Dermis blood vessel endothelial cell (primary cell): Measurements from ENCODE around the gene LHX5. TPM values are rescaled to one million over a fixed set of nuclear protein-coding genes. Genes with fewer than 3 reads are reported as not detected.

Experiments used
- DNase-seq: peaks from one replicate; pipeline ENCODE4 v3.0.0; 2010
- total RNA-seq: library from RNA; depleted of rRNA; stranded (reverse); fragments of >200 nt; gene quantifications from 2 replicates; pipeline ENCODE4 v1.2.3, GENCODE V29; 2014

LHX5 gene
- total RNA-seq, 1 donor from 2014 or later: not detected

DNA sequence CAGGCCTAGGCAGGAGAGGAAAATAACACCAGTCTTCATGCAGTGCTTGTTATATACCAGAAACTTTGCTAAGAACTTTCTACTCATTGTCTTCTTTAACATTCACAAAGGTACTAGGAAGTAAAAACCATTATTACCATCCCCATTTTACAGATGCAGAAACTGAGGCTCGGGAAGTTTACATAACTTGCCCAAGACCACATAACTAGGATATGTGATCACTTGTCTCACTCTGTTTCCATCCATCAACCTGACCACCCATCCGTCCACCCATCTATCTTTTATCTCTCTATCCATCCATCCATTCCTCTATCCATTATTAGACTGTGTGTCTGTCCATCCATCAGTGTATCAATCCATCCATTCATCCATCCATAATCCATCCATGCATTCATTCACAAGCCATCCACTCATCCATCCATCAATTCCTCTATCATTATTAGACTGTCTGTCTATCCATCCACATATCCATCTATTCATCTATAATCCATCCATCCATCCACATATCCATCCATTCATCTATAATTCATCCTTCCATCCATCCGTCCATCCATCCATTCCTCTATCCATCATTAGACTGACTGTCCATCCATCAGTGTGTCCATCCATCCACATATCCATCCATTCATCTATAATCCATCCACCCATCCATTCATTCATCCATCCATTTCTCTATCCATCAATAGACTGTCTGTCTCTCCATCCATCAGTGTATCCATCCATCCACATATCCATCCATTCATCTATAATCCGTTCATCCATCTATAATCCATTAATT, 33.0 kb downstream of the LHX5 start:
- no peak for DNase-seq

DNA sequence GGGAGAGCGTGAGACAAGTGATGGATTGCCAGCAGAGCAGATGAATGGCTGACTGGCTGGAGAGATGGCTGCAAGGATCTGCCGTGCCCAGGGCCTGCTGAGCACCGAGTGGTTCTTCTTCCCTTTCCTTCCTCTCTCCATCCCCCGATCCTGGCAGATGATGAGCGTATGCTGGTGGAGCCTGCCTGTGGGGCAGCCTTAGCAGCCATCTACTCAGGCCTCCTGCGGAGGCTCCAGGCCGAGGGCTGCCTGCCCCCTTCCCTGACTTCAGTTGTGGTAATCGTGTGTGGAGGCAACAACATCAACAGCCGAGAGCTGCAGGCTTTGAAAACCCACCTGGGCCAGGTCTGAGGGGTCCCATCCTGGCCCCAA, 34.0 kb downstream of the LHX5 start:
- no peak for DNase-seq

DNA sequence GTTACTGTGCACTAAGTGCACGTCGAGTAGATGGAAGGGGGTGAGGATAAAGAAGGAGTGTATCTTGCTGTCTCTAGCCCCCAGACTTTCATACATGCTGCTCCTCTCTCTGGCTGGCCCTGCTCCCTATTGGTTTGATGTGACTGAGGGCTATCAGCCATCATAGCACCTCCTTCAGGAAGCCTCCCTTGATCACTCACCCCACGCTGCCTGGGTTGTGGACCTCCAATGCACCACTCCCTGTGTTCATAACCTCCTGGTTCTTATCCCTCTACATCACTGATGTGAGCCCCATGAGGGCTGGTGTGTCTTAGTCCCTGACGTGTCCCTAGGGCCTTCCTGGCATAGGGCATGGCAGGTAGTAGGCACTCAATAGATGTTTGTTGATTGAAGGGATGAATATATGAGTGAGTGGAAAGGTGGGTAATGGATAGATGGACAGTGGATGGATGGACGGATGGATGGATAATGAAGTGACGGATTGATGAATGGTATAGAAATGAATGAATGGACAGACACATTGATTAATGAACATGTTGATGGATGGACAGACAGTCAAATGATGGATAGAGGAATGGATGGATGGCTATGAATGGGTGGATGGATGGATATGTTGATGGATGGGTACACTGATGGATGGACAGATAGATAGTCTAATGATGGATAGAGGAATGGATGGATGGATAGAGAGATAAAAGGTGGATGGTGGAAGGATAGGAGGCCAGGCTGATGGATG, 34.5 kb downstream of the LHX5 start:
- no peak for DNase-seq

DNA sequence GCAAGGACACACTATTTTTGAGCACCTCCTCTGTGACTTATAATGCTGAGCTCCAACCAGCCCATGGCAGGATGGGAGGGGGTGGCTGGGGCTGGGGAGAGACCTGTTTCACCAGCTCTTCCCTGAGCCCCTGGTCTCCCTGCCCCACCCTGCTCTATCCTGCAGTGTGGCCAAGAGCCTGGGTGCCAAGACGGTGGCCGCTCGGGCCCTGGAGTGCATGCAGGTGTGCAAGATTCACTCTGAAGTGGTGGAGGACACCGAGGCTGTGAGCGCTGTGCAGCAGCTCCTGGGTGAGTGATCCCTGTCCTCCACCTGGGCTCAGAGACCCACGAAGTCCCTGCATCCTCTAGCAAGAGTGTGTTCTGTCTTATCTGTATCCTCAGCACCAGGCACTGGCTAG, 35.1 kb downstream of the LHX5 start:
- DNase-seq: no peak

DNA sequence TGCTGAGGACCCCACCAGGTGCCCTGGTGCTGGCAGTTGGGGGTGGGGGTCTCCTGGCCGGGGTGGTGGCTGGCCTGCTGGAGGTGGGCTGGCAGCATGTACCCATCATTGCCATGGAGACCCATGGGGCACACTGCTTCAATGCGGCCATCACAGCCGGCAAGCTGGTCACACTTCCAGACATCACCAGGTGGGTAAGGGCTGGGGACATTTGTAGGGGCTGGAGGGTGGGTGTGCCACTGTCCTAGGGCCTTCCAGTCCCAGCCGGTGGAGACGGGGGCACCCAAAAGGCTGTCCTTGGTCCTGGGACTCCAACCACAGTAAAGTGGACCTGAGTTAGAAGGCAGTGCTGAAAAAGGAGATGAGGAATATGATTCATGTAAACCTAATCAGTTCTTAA, 36.3 kb downstream of the LHX5 start:
- no peak for DNase-seq

DNA sequence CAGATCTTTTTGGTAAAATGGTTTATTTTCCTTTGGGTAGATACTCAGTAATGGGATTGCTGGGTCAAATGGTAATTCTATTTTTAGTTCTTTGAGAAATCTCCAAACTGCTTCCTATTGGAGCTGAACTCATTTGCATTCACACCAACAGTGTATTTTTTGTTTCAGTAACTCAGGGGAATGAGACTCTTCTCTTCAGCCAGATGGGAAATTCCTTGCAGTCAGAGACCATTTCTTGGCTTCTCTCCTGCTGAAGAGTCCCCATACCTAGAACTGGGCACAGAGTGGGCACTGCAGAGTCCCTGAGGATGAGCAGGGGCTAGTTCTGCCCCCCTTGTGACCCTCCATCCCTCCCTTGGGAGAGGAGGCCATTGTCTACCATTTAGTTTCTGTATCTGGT, 38.7 kb downstream of the LHX5 start:
- DNase-seq: no peak

DNA sequence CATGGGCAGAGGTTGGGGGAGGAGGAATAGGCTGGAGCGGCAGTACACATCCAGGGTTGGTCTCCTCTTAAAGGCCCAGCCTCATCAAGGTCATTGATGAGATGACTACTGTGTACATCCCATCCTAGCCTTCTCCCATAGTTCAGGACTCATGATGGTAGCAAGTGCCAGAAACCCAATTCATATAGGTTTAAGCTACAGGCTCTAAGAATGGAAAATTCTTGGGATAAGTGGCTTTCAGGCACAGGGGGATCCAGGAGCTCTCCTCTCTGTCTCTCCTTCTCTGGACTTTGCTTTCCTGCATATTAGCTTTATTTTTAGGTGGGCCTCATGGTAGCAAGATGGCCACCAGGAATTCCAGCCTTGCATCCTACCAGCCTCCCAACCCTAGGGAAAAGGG, 43.2 kb downstream of the LHX5 start:
- DNase-seq: no peak

DNA sequence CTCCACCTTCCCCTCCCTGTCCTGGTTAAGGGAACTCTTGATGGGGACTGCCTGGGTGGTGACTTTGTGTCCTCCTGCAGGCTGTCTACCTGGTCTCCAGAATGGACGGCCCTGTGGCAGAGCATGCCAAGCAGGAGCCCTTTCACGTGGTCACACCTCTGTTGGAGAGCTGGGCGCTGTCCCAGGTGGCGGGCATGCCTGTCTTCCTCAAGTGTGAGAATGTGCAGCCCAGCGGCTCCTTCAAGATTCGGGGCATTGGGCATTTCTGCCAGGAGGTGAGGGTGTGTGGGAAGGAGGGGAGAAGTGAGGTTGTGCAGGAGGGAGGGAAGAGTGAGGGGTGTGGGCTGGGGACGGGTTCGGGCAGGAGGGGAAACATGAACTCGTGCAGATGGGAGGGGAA, 43.8 kb downstream of the LHX5 start:
- DNase-seq: no peak

DNA sequence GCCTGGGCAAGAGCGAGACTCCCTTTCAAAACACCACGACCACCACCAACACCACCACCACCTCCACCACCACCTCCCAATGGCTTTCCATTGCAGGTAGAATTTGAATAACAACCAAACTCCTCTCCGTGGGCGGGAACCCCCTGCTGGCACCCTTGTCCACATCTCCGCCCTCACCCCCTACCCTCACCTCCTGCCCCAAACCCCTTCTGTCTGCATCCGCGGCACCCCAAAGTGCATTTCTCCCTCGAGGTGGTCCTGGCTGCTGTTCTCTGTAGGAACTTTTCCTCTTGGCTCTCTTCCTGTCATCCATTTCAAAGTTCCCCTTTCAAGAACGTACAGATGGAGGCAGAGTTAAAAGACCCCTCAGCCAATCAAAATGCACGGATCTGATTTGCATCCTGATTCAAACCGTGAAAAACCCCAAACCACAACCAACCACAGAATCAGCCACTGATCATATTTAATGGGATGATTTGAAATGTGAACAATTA, 45.7 kb downstream of the LHX5 start:
- no peak for DNase-seq

DNA sequence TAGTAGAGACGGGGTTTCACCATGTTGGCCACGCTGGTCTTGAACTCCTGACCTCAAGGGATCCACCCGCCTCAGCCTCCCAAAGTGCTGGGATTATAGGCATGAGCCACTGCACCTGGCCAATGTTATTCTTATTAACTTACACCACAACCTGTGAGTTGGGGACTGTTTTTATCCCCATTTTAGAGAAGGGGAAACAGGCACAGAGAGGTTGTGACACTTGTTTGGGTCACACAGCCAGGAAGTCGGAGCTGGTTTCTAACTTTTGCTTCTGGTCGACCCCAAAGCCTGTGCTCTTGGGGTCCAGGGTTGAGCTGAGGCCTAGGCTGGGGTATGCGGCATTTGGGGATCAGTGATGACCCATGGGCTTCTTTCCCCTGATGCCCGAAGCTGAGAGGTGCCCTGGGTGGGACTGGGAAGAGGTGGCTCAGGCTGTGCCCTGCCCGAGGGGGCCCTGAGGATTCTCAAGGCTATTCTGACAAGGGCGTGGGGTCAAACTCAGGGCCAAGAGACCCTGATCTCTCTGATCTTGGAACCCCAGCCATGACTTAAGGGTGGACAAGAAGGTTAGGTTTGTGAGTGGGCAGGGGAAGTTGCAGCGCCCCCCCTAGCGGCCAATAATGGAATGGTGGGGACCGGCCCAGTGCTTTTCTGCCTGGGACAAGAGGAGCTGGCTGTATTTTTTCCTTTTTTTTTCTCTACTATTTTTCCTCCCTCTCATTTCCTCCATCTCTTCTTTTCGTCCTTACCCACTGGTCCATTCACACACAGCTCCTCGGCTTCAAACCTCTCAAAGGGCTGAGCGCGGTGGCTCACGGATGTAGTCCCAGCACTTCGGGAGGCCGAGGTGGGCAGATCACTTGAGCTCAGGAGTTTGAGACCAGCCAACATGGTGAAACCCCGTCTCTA, 46.5 kb downstream of the LHX5 start:
- peak; percentile 73 for DNase-seq

DNA sequence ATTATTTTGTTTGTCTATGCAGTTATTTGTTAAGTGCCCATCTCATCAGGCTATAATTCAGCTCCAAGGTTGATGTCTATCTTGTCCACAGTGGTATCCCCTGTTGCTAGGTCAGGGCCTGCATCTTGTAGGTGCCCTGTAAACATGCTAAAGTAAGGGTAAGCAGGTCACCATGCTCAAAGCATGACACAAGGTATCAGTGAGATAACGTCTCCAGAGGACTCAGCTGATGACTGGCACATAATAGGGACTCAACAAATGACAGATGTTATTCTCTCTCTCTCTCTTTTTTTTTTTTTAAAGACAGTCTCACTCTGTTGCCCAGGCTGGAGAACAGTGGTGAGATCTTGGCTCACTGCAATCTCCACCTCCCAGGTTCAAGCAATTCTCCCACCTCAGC, 47.2 kb downstream of the LHX5 start:
- no peak for DNase-seq

DNA sequence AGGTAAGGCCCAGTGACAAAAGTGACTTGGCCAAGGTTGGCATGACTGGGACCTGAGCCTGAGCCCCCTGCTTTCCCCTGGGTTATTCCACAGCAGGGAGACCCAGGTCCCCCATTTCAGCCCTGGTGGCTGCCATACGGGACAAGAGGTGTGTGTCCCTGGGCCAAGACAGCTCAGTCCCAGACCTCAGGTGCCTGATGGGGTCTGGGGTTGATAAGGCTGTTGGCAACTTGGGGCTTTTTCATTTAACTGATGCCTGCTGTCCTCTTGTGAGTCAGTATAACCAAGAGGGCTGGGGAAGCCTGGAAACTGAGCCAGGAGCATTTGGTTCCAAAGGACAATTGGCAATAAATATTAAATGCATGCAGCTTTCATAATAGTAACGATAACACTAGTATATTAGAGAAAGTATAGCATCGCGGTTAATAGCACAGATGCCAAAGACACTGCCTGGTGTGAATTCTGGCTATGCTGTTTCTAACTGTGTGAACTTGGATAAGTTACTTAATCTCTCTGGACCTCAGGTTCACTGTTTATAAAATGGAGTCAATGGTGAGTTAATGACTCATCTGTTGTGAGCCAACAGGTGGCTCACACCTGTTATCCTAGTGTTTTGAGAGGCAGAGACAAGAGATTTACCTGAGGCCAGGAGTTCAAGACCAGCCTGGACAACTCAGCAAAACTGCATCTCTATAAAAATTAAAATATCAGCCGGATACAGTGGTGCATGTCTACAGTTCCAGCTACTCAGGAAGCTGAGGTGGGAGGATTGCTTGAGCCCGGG, 48.6 kb downstream of the LHX5 start:
- DNase-seq: no peak

DNA sequence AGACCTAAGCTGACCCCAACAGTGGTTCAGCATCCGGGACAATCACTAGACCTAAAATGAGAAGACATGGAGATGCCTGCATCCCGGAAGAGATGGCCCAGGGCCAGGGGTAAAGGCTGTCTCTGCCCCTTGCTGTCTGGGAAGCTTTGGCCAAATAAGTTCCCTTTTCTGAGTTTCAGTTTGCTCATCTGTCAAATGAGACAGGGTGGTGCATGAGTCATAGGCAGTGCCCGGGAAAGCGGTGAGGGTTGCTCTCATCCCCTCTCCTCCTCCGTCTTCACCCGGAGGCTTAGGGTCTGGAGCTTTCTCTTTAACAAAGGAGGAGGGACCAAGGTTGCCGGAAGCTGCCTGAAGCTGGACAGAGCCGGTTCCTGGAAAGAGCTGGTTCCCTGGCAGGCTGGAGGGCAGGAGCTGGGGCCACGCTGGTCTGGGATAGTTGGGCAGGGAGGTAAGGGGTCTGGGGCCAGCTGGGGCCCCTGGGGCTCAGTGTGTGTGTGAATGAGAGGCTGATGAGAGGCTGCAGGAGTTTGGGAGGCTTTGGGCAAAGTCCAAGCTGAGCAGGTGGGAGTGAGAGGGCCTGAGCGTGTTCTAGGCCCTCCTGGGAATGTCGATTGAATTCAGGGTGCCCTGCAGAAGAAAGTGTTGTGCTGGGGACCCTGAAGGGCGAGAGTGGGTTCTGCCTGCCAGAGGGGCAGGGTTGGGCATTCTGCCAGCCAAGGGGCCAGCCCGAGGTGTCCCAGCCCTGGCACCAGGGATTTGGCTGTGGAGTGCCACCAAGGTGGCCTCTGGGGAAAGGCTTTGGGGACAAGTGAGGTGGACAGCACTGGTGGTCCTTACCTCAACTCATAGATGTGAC, 49.4 kb downstream of the LHX5 start, which contains the start of gene SDSL:
SDSL (plus strand) TSS at position 351 of the 856 bp plus-strand sequence. CDS start 5,603 bp downstream, outside the sequence.
- peak; percentile 70 for DNase-seq

DNA sequence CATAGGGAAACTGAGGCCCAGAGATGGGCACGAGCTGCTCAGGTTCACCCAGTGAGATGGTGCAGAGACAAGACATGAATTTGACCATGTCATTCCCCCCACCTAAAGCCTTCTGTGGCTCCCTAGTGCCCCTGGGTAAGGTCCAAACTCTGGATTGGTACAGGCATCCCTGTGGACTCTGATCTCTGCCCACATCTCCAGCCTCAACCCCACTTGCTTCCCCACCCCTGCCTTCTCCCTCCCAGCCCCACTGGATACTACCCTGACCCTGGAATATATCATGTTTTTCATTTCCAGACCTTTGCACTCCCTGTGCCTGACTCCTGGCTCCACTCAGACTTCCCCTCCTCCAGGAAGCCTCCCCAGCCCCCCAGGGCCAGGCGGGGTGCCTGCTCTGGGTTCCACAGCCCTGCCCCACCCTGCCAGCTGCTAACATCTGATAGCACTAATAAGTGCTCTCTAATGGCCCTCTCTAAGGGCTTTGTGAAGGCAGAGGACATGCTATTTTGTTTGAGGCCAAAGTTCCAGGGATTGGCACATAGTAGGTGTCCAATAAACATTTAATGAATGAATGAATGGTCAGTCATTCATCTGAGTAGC, 50.6 kb downstream of the LHX5 start:
- DNase-seq: no peak

DNA sequence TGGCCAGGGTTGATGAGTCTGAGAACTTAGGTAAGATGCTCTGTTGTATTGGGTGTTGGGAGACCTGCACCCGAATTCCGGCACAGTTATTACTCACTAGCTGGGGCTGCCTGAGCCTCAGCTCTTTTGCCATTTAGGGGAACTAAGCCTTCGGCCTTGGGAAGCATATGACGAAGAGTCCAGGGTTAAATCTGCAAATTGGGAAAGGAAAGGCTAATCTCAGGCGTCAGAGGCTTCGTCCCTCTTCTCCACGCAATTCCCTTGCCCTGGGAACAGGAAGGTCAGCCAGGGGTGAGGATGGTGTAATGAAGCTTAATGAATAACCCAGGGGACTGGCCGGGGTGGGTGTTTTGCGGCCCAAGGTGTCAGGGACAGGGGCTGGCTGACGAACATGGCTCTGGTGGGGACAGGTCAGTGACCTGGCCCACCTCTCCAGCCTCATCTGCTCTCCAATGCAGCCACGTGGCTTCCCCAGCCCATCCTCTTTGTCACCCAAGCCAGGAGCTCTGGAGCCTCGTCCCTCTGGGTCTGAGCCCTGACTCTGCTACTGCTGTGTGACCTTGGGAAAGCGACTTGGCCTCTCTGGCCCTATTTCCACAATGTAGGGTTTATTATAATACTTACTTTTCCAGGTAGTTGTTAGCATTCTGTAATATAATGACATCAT, 53.3 kb downstream of the LHX5 start:
- DNase-seq: no peak

DNA sequence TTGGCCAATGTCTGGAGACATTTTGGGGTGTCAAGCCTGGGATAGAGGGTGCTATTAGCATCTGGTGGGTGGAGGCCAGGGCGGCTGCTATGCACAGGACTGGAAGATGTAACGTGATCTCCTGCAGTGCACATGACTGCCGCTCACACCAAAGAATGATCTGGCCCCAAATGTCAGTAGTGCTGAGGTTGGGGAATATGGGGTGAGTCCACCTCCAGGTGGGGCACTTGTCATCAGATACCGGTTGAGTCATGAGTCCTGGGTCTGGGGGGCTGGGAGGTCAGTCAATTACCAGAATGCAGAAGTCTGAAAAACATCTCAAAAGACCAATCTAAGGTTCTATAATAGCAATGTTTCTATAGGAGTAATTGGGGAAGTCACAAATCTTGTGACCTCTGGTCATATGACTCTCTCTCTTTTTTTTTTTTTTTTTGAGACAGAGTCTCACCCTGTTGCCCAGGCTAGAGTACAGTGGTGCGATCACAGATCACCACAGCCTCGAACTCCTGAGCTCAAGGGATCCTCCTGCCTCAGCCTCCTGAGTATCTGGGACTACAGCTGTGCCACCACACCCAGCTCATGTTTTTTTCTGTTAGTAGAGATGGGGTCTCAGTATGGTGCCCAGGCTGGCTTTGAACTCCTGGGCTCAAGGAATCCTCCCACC, 55.4 kb downstream of the LHX5 start:
- DNase-seq: no peak

DNA sequence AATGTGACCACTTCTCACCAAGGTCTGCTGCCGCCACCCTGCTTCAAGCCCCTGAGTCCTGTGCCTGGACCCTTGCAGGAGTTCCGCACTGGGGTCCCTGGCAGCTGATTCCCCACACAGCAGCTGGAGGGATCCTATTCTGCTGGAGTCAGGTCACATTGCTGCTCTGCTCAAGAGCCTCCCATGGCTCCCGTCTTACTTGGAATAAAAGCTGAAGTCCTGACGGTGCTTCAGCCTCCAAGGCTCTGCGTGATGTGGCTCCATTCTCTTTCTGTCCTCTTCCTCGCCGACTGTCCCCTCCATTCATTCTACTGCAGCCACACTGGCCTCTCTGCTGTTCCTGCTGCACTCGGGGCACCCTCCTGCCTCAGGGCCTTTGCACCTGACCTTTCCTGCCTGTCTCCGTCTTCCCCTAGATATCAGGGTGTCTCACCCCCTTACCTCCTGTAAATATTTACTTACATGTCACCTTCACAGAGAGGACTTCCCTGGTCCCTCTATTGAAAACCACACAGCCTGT, 57.1 kb downstream of the LHX5 start:
- no peak for DNase-seq

DNA sequence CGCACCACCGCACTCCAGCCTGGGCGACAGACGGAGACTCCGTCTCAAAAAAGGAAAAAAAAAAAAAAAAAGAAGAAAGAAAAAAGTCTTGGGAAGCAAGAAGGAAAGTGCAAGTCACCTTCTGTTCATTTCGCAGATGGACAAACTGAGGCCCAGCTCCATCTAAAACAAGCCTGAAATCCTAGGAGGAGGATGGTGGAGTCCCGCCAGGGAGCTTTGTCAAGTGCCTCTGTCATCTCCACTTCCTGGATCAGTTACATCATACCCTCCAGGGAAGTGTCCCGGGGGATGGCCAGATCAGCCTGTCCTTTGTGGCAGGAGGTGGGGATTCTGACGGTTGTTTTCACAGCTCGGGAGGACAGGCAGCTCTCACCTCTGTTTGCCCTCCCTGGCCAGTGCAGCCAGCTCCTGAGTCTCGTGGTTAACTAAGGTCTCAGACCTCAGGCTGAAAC, 58.2 kb downstream of the LHX5 start:
- no peak for DNase-seq
